Colonic mucosa (tissue), 4 donors: Measurements from ENCODE around the gene NSD1. TPM values are rescaled to one million over a fixed set of nuclear protein-coding genes. Genes with fewer than 3 reads are reported as not detected.

Experiments
- DNase-seq: peaks from one replicate; pipeline ENCODE4 v3.0.0-alpha.2; 2020
- H3K27ac ChIP-seq: fragments of 200-600 bp; one replicate; pipeline ENCODE4 v1.8.0; 2021
- H3K27me3 ChIP-seq: fragments of 200-600 bp; one replicate; pipeline ENCODE4 v1.8.0; 2021
- H3K36me3 ChIP-seq: fragments of 200-600 bp; one replicate; pipeline ENCODE4 v1.8.0; 2021
- H3K4me1 ChIP-seq: fragments of 200-600 bp; one replicate; pipeline ENCODE4 v1.8.0; 2021; ENCODE audit warnings: mild to moderate bottlenecking
- H3K4me3 ChIP-seq: fragments of 200-600 bp; one replicate; pipeline ENCODE4 v1.8.0; 2021
- H3K9ac ChIP-seq, 2 donors: one replicate each; pipeline ENCODE4 v1.7.0; 2013; ENCODE audit warnings: control low read depth in 2 of 2, low read depth in 2 of 2, low read length in 2 of 2
- H3K9me3 ChIP-seq: fragments of 200-600 bp; one replicate; pipeline ENCODE4 v1.8.0; 2021
- intact Hi-C: fragments of 100-400 bp; cut with DNase I; formaldehyde crosslinking; loops from one replicate; pipeline ENCODE4 v1.14.1; 2022
- total RNA-seq, 2 donors: library from RNA; stranded (reverse); fragmentation: NEBNext Ultra II Directional in 1 of 2; extraction: Animal tissue kit (Norgen Biotek cat#: 25700) in 1 of 2; gene quantifications; one replicate each; pipeline ENCODE4 v1.2.1, GENCODE V29; 2021
- TF ChIP-seq, protein P1 (sequence below): fragments of 200-600 bp; IDR thresholded peaks from one replicate; pipeline ENCODE4 v1.8.0; 2022; ENCODE audit warnings: antibody characterized with exemption, mild to moderate bottlenecking
- donor health status: healthy.
- donor health status: DM: no; HTN: no; CAD: no.
- donor health status: DM: no; HTN: no; CAD: no.

Gene NSD1
- total RNA-seq, 2 donors from 2014 or later, result 53.0 to 77.9 TPM

DNA sequence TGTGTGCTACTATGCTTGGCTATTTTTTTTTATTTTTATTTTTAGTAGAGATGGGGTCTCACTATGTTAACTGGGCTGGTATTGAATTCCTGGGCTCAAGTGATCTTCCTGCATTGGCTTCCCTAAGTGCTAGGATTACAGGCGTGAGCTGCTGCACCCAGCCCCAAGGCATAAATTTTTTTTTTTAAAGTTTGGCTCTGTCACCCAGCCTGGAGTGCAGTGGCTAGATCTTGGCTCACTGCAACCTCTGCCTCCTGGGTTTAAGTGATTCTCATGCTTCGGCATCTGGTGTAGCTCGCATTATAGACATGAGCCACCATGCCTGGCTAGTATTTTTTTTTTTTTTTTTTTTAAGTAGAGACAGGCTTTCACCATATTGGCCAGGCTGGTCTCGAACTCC is 99.6 kb downstream of the NSD1 start:
- TF ChIP-seq, protein P1, sequence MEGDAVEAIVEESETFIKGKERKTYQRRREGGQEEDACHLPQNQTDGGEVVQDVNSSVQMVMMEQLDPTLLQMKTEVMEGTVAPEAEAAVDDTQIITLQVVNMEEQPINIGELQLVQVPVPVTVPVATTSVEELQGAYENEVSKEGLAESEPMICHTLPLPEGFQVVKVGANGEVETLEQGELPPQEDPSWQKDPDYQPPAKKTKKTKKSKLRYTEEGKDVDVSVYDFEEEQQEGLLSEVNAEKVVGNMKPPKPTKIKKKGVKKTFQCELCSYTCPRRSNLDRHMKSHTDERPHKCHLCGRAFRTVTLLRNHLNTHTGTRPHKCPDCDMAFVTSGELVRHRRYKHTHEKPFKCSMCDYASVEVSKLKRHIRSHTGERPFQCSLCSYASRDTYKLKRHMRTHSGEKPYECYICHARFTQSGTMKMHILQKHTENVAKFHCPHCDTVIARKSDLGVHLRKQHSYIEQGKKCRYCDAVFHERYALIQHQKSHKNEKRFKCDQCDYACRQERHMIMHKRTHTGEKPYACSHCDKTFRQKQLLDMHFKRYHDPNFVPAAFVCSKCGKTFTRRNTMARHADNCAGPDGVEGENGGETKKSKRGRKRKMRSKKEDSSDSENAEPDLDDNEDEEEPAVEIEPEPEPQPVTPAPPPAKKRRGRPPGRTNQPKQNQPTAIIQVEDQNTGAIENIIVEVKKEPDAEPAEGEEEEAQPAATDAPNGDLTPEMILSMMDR, result no peak
- intact Hi-C loops, result no loop called here
- H3K4me3 ChIP-seq, result no peak overlapping the region

DNA sequence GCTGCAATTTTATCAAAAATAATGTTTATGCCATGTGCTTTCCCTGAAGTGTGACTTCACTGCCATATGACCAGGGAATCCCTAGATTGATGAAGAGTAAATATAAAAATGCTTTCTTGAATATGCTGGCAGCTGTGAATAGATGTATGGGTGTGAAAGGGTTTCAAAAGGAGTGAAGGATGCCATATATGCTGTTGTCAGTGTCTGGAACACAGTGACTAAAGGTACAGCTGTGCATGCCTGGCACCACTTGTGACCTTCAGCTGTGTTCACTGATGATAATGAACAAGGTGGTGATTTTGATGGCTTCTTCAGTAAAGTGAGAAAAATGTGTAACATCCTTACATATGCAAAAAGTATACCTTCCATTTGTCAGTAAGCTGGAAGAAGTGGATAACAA is 100.2 kb downstream of the NSD1 start:
- DNase-seq, result no peak
- Histone ChIP-seq H3K9ac (no peak overlapping the region), H3K4me3 (no peak overlapping the region), H3K27ac (no peak overlapping the region), H3K9me3 (no peaks in the 10 kb centered on the region), H3K27me3 (no peaks in the 10 kb centered on the region), H3K36me3 (no peaks in the 10 kb centered on the region), H3K4me1 (no peaks in the 10 kb centered on the region)
- TF ChIP-seq, protein P1, result no peak
- intact Hi-C loops, result no loop called here

More for the DNA sequence above, 99.6 kb downstream of the NSD1 start:
- no peak for DNase-seq
- Histone ChIP-seq H3K27me3 (no peaks in the 10 kb centered on the region), H3K9me3 (no peaks in the 10 kb centered on the region), H3K4me1 (no peaks in the 10 kb centered on the region), H3K9ac (no peak overlapping the region), H3K36me3 (no peaks in the 10 kb centered on the region), H3K27ac (no peak overlapping the region)

DNA sequence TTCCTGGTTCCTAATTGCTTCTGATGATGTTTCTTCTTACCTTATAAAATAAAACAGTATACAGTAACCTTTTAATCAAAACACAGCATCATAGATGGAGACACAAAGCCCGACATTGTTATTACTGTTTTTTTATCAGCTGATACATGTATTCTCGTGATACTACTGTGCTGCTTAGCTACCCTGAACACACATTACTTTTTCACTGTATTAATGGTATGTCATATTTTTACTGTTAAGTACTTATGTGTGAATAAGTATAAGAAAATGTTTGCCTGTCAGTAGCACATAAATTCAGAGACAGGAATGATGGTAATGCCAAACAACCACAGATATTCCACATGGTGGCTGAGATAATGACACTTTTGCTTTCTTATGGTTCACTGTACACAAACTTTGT is 101.3 kb downstream of the NSD1 start:
- H3K27me3 ChIP-seq, result no peaks in the 10 kb centered on the region
- TF ChIP-seq, protein P1, result no peak
- DNase-seq, result no peak
- no peak overlapping the region for H3K27ac ChIP-seq
- no peak overlapping the region for H3K9ac ChIP-seq
- H3K4me1 ChIP-seq, result no peaks in the 10 kb centered on the region
- no peak overlapping the region for H3K4me3 ChIP-seq
- H3K9me3 ChIP-seq, result no peaks in the 10 kb centered on the region
- no peaks in the 10 kb centered on the region for H3K36me3 ChIP-seq
- intact Hi-C loops, result no loop called here

DNA sequence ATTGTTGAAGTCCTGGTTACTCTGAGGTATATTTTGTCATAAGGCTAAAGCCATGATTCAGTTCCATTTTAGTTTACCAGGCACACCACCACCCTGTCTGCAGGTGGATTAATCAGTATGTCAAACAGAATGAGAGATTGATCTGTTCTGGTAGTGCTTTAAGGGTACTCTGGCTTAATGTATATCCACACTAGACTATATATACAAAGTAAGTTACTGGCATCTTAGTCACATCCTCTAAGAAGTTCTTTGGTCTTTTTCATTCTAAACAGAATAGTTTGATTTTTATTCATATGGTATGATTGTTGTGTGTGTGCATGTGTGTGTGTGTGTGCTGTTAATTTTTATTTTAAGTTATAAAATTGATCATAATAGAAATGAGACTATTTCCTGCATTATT is 108.2 kb downstream of the NSD1 start:
- Histone ChIP-seq H3K27ac (no peak overlapping the region), H3K4me3 (no peak overlapping the region), H3K4me1 (no peaks in the 10 kb centered on the region), H3K9ac (no peak overlapping the region), H3K9me3 (no peaks in the 10 kb centered on the region), H3K27me3 (no peaks in the 10 kb centered on the region), H3K36me3 (peaks cover 4% of the 10 kb centered on the region)
- TF ChIP-seq, protein P1, result no peak
- no peak for DNase-seq
- intact Hi-C loops, result no loop called here

DNA sequence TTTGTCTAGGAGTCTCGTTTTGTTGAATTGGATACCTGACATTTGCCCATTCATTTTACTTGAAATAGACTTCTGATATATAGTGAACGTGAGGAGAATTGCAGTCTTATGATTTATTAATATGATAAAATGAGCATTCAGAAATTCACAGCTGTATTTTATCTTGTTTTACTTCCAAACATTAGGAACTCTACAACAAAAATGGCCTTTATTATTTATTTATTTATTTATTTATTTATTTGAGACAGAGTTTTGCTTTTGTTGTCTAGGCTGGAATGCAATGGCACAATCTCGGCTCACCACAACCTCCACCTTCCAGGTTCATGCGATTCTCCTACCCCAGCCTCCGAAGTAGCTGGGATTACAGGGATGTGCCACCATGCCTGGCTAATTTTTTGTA is 108.7 kb downstream of the NSD1 start:
- Histone ChIP-seq H3K9ac (no peak overlapping the region), H3K27ac (no peak overlapping the region), H3K9me3 (no peaks in the 10 kb centered on the region), H3K4me3 (no peak overlapping the region), H3K27me3 (no peaks in the 10 kb centered on the region), H3K36me3 (peaks cover 10% of the 10 kb centered on the region), H3K4me1 (no peaks in the 10 kb centered on the region)
- intact Hi-C loops, result no loop called here
- TF ChIP-seq, protein P1, result no peak
- no peak for DNase-seq
